Thyroid gland (tissue), 4 donors: Measurements from ENCODE around the gene ARRDC5.

Experiments
- POLR2A ChIP-seq, 2 donors: fragments of 450-650 bp; IDR thresholded peaks; one replicate each; pipeline ENCODE4 v1.6.1; 2017; ENCODE audit warnings: antibody characterized with exemption in 2 of 2, mild to moderate bottlenecking in 2 of 2, moderate library complexity in 1 of 2
- TF ChIP-seq, protein P1 (sequence below), 6 experiments: fragments of 200-600 bp in 3 of 6; fragments of 450-650 bp in 3 of 6; sonication (generic) in 3 of 6; IDR thresholded peaks; one replicate each; pipeline ENCODE4 v1.5.1; 2016 to 2019; ENCODE audit warnings: antibody characterized with exemption in 6 of 6, mild to moderate bottlenecking in 2 of 6, inconsistent platforms in 1 of 6, moderate library complexity in 1 of 6

DNA sequence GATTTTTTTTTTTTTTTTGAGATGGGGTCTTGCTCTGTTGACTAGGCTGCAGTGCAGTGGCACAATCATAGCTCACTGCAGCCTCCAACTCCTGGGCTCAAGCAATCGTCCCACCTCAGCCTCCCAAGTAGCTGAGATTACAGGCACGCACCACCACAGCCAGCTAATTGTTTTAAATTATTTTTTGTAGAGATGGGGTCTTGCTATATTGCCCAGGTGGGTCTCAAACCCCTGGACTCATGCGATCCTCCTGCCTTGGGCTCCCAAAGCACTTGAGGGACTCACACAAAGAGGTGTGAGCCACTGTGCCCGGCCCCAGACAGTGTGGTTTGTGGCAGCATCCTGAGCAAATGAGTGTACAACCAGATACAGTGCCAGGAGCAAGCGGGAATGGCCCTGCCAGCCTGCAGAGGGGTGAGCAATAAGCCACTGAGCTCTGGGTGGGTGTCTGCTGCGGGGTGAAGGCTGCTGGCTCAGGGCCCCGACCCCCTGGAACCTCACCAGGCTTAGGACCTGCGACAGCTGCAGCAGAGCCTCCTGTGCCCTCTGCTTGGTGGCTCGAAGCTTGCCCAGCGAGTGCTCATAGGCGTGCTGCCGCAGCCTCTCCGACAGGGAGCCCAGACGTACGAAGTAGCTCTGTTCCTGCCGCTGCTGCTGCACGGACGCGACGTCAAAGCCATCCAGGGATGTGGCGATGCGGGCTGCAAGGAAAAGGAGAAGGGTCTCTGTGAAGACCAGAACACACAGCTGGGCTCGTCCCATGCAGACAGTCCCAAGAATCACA lies 55.3 kb downstream of the ARRDC5 start:
- no peak for TF ChIP-seq POLR2A (IDR thresholded peaks at IDR 0.05)
- TF ChIP-seq, protein P1, sequence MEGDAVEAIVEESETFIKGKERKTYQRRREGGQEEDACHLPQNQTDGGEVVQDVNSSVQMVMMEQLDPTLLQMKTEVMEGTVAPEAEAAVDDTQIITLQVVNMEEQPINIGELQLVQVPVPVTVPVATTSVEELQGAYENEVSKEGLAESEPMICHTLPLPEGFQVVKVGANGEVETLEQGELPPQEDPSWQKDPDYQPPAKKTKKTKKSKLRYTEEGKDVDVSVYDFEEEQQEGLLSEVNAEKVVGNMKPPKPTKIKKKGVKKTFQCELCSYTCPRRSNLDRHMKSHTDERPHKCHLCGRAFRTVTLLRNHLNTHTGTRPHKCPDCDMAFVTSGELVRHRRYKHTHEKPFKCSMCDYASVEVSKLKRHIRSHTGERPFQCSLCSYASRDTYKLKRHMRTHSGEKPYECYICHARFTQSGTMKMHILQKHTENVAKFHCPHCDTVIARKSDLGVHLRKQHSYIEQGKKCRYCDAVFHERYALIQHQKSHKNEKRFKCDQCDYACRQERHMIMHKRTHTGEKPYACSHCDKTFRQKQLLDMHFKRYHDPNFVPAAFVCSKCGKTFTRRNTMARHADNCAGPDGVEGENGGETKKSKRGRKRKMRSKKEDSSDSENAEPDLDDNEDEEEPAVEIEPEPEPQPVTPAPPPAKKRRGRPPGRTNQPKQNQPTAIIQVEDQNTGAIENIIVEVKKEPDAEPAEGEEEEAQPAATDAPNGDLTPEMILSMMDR (IDR thresholded peaks at IDR 0.05) = no peak
